Prostate gland (tissue), 2 donors: Measurements from ENCODE around the gene CGNL1. TPM values are rescaled to one million over a fixed set of nuclear protein-coding genes. Genes with fewer than 3 reads are reported as not detected.

ENCODE experiments used
- DNase-seq: peaks from one replicate; pipeline ENCODE4 v3.0.0-alpha.2; 2019; ENCODE audit warnings: low spot score
- H3K27ac ChIP-seq, 2 donors: fragments of 200-600 bp; sonication (generic); 2 replicates each; pipeline ENCODE4 v1.5.1; 2017 to 2019
- H3K27me3 ChIP-seq: fragments of 200-600 bp; sonication (generic); replicated peaks from 2 replicates; pipeline ENCODE4 v1.5.1; 2019; ENCODE audit not compliant: insufficient read depth
- H3K36me3 ChIP-seq, 2 donors: fragments of 200-600 bp; sonication (generic); 1 replicate in 1 of 2; 2 replicates in 1 of 2; pipeline versions ENCODE4 v1.5.1 to v1.8.1; 2017 to 2019
- H3K4me1 ChIP-seq: fragments of 200-600 bp; sonication (generic); replicated peaks from 2 replicates; pipeline ENCODE4 v1.5.1; 2019
- H3K4me3 ChIP-seq, 2 donors: fragments of 200-600 bp; sonication (generic); 2 replicates each; pipeline ENCODE4 v1.5.1; 2017 to 2019
- H3K9me3 ChIP-seq: fragments of 200-600 bp; sonication (generic); 2 replicates; pipeline ENCODE4 v1.5.1; 2017
- CTCF ChIP-seq, 4 experiments: fragments of 200-600 bp in 2 of 4; fragments of 450-650 bp in 2 of 4; sonication (generic) in 2 of 4; IDR thresholded peaks; 1 replicate in 3 of 4; 2 replicates in 1 of 4; pipeline ENCODE4 v1.5.1; 2016 to 2019; ENCODE audit warnings: antibody characterized with exemption in 4 of 4, mild to moderate bottlenecking in 2 of 4, moderate library complexity in 2 of 4
- POLR2A ChIP-seq: fragments of 450-650 bp; IDR thresholded peaks from one replicate; pipeline ENCODE4 v1.6.1; 2016; ENCODE audit warnings: antibody characterized with exemption, mild to moderate bottlenecking
- POLR2AphosphoS5 ChIP-seq: sonication (generic); formaldehyde crosslinking; IDR thresholded peaks from one replicate; pipeline ENCODE4 v1.6.1; 2017; ENCODE audit warnings: antibody characterized with exemption
- WGBS: methylation state at CpG from one replicate; pipeline ENCODE4 v1.1.5; 2018; 5-methylcytosine and 5-hydroxymethylcytosine counted together
- intact Hi-C: fragments of 100-400 bp; cut with DNase I; formaldehyde crosslinking; loops from one replicate; pipeline ENCODE4 v1.14.2; 2022
- total RNA-seq, 2 donors: library from RNA; depleted of rRNA; stranded (reverse); fragments of >200 nt; gene quantifications; one replicate each; pipeline ENCODE4 v1.1.0, GENCODE V29; 2016

Gene CGNL1
- total RNA-seq, 2 donors from 2014 or later, result 49.0 to 65.6 TPM

DNA sequence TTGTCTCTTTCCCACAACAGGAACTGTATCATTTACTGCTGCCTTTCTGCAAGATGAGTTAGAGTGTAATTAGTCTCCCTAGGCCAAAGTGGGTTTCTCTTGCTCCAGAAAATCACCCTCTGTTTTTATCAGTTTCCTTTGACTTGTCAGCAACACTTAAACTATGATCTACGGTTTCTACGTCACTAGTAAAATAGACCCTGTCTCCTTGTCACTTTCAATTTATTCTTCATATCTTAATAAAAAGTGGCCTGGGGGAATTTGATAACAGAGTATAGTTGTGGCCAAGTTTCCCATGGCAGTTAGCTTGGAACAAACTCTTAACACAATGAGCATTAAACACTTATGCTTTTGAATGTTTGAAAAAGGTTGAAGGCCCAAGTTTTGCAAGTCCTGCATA, 79.6 kb downstream of the CGNL1 start:
- Histone ChIP-seq H3K4me3 (no peak overlapping the region), H3K27ac (peak overlapping the region in 1 of 2 donors; percentile 29), H3K27me3 (no peaks in the 10 kb centered on the region), H3K36me3 (no peaks in the 10 kb centered on the region), H3K9me3 (no peaks in the 10 kb centered on the region), H3K4me1 (peaks cover 3% of the 10 kb centered on the region)
- no peak for TF ChIP-seq CTCF (IDR thresholded peaks at IDR 0.05)
- TF ChIP-seq POLR2A, result no peak
- 73% methylated on average over 2 of the region's 2 CpGs for WGBS
- no peak for DNase-seq
- intact Hi-C loops, result no loop called here

GRCh38 chr15:57456559-57456958, 80.3 kb downstream of the CGNL1 start:
- H3K4me1 ChIP-seq, result peaks cover 3% of the 10 kb centered on the region
- no peaks in the 10 kb centered on the region for H3K27me3 ChIP-seq
- no peak overlapping the region for H3K4me3 ChIP-seq
- 44% methylated on average over 4 of the region's 4 CpGs for WGBS
- H3K36me3 ChIP-seq, result no peaks in the 10 kb centered on the region
- DNase-seq, result no peak
- intact Hi-C loops, result no loop called here
- no peaks in the 10 kb centered on the region for H3K9me3 ChIP-seq
- peak overlapping the region in 1 of 2 donors; percentile 29 for H3K27ac ChIP-seq
- TF ChIP-seq CTCF (IDR thresholded peaks at IDR 0.05) (no peak), POLR2A (no peak), POLR2AphosphoS5 (no peak)

GRCh38 chr15:57457726-57458125, 81.4 kb downstream of the CGNL1 start:
- peak overlapping the region in 1 of 2 donors; percentile 32 for H3K27ac ChIP-seq
- no peak for DNase-seq
- H3K36me3 ChIP-seq, result no peaks in the 10 kb centered on the region
- intact Hi-C loops, result no loop called here
- no peak overlapping the region for H3K4me3 ChIP-seq
- H3K4me1 ChIP-seq, result peaks cover 3% of the 10 kb centered on the region
- WGBS, result 73% methylated on average over 3 of the region's 3 CpGs
- no peaks in the 10 kb centered on the region for H3K27me3 ChIP-seq
- no peaks in the 10 kb centered on the region for H3K9me3 ChIP-seq
- TF ChIP-seq POLR2A (no peak), CTCF (IDR thresholded peaks at IDR 0.05) (no peak), POLR2AphosphoS5 (no peak)

GRCh38 chr15:57458356-57458781, 82.1 kb downstream of the CGNL1 start:
- TF ChIP-seq CTCF (IDR thresholded peaks at IDR 0.05), result no peak
- H3K27ac ChIP-seq, result peak overlapping the region in 1 of 2 donors; percentile 32
- 21% methylated on average over 7 of the region's 7 CpGs for WGBS
- intact Hi-C loops, result no loop called here
- no peak for DNase-seq
- no peaks in the 10 kb centered on the region for H3K9me3 ChIP-seq
- H3K36me3 ChIP-seq, result no peaks in the 10 kb centered on the region
- no peaks in the 10 kb centered on the region for H3K27me3 ChIP-seq
- H3K4me1 ChIP-seq, result peaks cover 3% of the 10 kb centered on the region
- H3K4me3 ChIP-seq, result no peak overlapping the region

DNA sequence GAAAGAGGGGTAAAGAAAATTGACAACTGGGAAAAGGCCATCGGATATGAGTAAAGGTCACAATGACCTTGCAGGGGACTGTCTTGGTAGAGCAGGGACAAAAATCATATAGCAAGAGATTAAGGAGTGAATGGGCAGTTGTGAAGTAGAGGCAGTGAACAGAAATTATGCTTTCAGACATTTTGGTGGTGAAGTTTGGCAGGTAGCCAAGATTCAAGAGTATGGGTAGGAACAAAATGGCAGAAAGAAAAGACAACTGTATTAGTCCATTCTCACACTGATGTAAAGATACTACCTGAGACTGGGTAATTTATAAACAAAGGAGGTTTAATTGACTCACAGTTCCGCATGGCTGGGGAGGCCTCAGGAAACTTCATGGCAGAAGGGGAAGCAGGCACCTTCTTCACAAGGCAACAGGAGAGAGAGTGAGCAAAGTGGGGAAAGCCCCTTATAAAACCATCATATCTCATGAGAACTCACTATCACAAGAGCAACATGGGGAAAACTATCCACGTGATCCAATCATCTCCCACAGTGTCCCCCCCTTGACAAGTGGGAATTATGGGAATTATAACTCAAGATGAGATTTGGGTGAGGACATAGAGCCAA, 84.0 kb downstream of the CGNL1 start:
- intact Hi-C loops, result loop anchor here (5.0 kb wide), 1 partner anchor 67 kb away; no protein-coding TSS in a partner anchor
- H3K27me3 ChIP-seq, result no peaks in the 10 kb centered on the region

More for the DNA sequence above, 84.0 kb downstream of the CGNL1 start:
- H3K27ac ChIP-seq, result peak overlapping the region; percentile 7 to 22
- no peak for DNase-seq
- H3K4me1 ChIP-seq, result no peaks in the 10 kb centered on the region
- no peak for TF ChIP-seq CTCF (IDR thresholded peaks at IDR 0.05)
- TF ChIP-seq POLR2AphosphoS5, result no peak
- TF ChIP-seq POLR2A, result no peak
- H3K36me3 ChIP-seq, result no peaks in the 10 kb centered on the region
- no peak overlapping the region for H3K4me3 ChIP-seq
- no peaks in the 10 kb centered on the region for H3K9me3 ChIP-seq
- WGBS, result 95% methylated on average over 3 of the region's 3 CpGs
